GM19351 (cell line): ENCODE measurements around the gene WDPCP.

ENCODE experiments used
- ATAC-seq: cut with Tn5 transposase; IDR thresholded peaks from one replicate; pipeline ENCODE4 v1.9.1; 2021; ENCODE audit warnings: mild to moderate bottlenecking, moderate library complexity; ENCODE audit not compliant: unreplicated experiment

The WDPCP gene

DNA sequence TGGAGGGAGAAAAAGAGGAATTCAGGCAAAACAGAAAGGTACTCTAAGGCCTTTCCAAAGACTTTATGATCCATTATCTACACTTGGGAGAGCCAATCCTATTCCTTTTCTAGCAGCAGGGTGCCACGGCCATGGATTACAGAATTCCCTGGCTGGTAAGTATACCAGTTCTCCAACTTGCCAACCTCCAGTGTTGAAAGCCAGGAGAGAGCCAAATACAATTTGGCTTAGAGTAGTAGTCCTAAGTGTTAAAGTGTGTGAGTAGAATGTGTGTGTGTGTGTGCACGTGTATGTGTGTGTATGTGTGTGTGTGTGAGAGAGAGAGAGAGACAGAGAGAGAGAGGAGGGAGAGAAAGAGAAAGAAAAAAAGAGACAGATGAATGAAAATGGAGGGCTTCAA is 43.3 kb downstream of the WDPCP start:
- ATAC-seq = no peak

DNA sequence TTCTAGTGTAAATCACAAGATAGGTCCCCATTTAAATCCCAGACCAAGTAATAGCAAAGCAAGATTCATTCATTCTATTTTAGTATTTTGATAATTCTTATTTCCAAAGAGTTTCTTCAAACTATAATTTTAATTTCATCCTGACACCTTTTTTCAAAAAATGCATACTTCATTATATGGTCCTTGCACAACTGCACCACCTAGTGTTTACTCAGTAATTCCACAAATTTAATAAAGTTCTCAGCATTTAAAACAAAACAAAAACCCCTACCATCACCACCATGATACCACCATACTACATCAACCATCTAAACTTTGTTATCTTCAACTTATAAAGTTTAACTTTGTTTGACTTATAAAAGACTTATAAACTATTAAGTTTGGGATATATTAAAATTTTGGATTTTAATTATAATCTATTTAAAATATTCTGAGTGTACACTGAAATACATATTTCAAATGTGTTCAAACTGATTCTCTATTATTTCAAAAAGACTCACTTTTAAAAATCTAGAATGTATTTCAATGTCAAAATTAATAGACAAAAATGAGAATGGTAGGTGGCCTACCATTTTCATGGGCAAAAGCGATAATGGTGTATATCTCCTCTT is 44.2 kb downstream of the WDPCP start:
- ATAC-seq = no peak

DNA sequence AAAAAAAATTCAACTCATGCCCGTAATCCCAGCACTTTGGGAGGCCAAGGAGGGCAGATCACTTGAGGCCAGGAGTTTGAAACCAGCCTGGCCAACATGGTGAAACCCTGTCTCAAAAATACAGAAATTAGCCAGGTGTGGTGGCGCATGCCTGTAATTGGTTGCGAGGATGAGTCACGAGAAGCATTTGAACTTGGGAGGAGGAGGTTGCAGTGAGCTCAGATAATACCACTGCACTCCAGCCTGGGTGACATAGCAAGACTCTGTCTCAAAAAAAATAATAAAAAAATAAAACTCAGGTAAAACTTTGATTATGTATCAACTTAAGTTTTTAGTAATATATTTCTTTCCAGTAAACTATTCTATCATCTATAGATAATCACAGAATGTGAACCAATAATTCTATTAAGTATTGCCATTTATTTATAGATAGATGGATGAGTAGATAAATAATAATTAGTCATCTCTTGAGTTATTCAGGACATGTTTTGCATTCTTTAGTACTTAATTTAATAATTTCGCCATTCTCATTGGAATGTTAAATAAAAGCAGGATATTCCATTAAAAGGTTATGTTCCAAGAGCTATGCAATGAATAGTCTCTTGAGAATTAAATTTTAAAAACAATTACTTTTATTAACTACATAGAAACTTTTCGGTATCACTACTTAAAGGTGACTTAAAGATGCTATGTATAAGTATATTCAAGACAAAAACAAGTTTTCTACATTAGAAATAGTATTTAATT is 48.7 kb downstream of the WDPCP start:
- ATAC-seq = no peak

DNA sequence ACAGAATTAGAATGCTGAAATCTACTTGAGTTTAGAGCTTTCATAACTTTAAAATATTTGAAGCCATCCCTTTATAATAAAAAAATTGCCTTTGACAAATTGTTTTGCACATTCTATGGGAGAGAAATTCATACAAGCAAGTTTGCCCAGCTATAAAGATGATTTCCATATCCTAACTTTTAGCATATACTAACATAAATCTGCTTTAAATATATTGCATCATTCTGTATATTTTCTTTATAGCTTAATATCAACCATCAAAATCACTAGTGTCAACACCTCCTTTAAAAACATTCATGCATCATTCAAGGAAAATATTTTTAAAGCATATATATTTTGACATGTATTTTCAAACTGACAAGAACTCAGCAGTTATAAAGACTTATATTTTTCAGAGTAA is 49.9 kb downstream of the WDPCP start:
- no peak for ATAC-seq

DNA sequence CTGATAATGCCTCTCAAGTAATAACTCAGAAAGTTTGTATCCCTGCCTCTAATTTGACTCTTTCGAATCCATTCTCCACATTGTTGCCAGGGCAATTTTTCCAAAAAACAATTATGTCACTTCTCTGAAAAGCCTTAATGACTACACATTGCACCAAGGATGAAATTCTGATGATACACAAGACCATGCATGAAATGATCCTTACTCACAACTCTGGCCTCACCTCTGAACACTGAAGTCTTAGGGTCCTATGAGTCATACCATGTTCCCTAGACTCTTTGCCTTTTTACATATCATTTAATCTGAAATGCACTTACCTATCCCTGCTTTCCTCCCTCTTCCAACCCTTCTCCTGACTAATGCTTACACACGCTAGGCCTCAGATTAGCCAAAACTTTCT is 51.0 kb downstream of the WDPCP start:
- no peak for ATAC-seq

DNA sequence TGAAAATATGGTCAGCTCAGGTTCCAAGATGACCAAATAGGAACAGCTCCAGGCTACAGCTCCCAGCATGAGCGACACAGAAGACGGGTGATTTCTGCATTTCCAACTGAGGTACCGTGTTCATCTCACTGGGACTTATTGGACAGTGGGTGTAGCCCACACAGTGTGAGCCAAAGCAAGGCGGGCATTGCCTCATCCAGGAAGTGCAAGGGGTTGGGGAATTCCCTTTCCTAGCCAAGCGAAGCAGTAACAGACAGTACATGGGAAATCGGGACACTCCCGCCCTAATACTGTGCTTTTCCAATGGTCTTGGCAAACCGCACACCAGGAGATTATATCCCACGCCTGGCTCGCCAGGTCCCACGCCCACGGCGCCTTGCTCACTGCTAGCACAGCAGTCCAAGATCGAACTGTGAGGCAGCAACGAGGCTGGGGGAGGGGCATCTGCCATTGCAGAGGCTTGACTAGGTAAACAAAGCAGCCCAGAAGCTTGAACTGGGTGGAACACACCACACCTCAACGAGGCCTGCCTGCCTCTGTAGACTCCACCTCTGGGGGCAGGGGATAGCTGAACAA is 57.5 kb downstream of the WDPCP start:
- ATAC-seq = no peak

DNA sequence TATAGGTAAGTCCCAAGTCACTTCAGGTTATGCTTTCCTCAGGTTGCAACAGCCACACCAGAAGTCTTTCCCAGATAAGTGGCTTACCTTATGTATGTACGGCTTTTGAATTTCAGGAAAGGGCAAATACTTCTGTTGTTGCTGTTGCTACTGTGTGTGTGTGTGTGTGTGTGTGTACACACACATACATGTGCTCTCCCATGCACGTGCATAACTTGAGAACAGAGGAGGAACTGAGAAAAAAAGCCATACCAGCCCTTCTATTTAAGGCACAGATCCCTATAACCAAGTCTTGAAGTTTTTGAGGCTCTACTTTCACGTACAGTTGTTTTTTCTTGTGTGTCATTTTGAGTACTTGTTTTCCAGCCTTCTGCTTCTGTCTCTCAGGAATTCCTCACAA is 62.4 kb downstream of the WDPCP start:
- no peak for ATAC-seq

DNA sequence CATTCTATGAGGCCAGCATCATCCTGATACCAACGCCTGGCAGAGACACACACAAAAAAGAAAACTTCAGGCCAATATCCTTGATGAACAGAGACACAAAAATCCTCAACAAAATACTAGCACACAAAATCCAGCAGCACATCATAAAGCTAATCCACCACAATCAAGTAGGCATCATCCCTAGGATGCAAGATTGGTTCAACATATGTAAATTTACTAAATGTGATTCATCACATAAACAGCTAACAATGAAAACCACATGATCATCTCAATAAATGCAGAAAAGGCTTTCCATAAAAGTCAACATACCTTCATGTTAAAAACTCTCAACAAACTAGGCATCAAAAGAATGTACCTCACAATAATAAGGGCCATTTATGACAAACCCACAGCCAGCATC is 65.3 kb downstream of the WDPCP start:
- ATAC-seq = no peak

DNA sequence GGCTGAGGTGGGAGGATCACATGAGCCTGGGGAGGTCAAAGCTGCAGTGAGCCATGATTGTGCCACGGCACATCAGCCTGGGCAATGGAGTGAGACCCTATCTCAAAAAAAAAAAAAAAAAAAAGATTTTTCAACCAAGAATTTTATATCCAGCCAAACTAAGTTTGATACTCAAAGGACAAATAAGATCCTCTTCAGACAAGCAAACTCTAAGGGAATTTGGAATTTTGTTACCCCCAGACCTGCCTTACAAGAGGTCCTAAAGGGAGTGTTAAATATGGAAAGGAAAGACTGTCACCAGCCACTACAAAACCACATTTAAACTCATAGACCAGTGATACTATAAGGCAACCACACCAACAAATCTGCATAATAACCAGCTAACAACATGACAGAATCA is 67.5 kb downstream of the WDPCP start:
- no peak for ATAC-seq

DNA sequence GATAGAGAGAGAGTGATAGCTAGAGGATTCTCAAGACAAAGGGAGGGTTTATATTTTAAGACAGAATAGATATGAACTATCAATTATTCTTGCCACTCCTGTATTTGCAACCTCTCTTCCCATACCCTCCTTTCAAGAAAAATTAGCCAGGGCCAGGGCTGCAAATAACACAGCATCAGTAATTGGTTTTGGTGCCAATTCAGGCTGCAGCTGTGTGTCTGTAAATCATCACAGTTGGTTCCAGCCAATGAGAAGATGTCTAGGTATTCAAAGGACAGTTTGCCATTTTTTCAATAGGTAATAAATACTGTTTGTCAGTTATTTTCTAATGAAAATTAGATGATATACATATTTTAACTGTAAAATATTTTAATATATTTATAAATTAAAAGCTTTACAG is 73.5 kb downstream of the WDPCP start:
- ATAC-seq = no peak

DNA sequence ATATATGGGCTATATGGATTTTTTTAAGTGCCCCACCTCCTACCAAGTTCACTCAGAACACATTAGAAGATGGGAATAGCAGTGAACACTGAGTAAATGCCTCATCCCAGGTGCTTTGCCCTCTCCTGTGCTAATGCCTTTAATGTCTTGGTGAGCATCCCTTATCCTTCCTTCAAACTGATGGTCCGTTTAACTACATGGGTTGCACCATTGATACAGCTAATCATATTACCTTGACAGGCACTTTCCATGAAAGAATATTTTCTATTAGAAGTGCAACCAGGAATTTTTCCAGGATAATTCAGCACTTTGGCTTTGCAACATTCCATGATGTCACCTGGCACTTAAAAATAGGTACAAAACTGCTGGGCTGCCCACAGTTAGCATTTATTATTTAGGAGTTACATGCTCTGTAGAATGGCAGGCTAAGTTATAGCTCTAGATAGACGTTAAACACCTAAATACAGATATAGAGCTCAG is 74.0 kb downstream of the WDPCP start:
- ATAC-seq = no peak

DNA sequence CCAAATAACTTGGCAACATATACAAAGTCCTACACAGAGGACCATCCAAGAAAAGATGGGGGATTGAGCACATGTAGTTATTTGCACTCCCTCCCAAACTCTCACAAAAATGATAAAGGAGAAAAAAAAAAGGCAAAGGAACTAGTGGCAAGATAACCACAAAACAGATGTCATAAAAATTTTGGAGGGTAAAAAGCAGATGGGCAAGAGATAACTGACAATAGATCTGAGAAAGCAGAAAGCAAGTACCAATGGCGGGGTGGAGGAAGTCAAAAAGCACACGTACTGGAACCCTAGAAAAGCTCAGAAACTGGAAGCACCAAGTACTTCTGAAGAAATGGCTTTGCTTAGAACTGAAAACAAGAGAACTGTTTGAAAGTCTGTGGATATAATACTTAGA is 82.0 kb downstream of the WDPCP start:
- no peak for ATAC-seq

DNA sequence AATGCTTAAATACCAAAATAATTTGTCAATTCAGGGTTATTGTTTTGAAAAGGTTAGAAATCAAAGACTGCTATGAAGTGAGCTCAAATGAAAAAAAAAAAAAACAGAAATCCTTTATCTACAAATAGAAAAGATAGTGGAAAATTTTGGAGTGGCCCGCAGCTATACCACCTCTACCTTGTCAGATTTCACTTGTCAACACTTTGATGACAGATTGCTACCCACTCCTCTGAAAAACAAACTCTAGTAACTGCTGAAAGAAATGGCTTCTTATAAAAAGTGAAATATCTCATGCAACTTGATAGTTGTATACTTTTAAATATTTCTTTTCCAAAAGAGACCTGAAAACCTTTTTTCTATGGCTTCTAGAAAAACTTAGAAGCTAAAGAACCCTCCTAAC is 84.5 kb downstream of the WDPCP start:
- ATAC-seq = no peak

DNA sequence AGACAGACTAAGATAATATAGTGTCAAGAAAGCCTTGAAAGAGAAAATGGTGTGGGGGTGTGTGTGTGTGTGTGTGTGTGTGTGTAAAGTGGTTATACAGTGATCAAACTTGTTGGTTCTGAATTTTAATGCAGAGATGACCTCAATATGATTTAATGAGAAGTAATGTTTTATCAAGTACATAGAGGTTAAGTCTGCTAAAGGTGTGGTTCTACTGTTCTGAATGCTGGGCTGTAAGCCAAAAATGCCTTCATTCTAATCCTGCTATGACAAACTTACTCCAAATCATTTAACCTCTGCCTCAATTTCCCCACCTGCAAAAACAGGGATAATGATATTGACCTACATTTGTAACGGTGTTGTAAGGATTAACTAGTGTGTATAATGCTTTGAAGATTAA is 87.9 kb downstream of the WDPCP start:
- no peak for ATAC-seq

DNA sequence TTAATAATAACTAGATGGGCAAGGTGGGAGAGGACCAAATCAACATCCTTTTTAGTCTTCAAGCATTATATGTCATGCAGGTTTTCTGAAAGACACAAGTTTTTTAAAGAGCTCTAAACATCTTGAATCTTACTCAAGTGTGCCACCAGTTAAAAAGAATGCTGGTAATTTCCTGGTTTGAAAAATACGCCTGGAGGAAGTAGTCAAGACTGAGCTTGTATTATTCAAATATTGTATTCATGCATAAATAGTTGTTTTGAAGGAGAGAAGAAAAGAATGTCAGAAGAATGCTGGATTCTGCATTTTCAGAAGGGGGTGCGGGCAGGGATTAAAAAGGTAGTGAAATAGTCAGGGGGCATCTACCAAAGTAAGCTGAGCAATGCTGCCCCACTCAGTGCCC is 90.7 kb downstream of the WDPCP start:
- no peak for ATAC-seq

DNA sequence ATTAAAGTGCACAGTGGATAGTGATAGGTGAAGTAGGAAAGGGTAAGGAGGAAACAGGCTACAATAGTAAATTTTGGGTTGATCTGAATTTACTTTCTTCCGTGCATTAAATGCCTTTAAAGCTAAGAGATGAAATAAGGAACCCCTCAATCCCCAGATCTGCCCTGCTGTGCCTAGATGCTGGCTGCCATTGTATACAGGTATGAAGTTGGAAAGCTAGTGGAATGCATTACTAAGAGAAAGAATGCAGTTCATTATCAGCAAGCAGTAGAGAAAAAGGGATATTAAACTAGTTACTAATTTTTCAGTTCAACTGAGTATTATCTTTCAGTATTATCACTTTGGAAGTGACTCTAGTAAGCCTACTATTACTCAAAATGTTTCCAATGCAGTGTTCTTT is 93.3 kb downstream of the WDPCP start:
- no peak for ATAC-seq

DNA sequence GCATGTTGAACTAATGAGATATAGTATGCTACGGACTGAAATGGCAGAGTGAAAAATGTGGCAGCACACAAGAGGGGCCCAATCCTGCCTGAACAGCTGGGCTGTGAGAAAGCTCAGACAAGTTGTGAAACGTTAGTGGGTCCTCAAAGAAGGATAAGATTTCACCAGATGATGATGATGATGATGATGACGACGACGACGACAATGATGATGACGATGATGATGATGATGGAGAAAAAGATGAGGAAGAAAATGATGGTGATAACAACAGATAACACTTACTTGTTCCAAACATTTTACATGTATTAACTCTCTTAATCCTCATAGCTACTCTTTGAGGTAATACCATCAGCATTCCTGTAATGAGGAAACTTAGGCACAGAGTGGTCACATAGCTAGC is 94.2 kb downstream of the WDPCP start:
- no peak for ATAC-seq

DNA sequence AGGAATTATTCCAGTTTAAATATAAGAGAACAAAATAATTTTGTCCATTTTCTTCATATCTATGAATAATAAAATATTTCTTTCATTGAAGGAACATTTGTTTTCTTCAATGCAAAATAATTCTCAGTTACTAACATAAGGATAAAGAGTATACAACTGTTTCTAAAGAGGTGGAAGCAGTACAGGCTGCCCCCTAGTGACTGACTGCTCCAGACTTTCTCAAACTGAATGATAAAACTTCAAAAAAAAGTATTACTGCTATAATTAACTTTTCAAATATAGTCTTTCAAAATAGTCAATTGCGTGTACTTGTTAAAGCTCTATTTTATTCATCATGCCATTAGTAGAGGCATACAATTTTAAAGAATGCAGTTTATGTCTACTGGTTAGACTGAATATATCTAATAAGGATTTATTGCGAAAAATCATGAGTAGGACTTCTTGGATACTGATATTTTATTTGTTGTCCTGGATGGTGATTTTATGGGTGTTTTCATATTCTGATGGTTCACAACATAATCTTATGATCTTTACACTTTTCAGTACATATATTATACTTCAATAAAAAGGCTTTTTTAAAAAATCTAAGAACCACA is 100.1 kb downstream of the WDPCP start:
- ATAC-seq = no peak

DNA sequence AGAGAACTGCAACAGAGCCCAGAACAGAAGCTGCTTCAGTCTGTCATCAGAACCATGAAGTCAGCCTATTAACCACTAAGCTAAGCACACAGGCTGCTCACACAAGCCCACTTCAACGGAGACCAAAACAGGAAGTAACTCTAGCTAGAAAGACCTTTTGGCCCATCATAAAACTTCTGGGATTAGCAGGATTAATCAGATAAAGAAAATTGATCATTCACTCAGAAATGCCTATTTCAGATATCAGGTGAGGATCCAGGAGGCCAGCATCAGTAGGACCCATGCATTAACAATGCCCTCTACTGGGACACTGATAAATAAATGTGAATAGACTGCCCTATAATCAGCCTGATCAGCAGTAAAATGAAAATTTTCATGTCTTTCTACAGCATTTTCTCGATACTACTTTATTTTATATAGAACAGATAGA is 101.4 kb downstream of the WDPCP start:
- ATAC-seq = no peak

DNA sequence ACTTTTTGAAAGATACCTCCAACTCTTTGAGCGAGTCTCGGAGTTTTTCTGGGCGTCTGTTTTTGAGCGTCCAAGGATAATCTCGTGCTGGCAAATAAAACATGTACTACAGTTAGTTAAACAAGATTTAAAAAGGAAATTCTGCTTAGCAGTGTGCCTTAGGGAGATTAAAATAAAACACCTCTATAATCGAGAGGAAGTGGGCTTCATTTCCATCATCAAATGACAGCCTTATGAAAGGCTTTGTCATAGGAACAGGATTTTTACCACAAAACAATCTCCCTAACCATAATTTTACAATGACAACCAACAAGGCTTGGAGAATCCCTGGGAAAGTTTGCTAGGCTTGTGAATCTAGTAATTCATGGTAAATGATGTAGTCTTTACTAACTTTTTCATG is 103.4 kb downstream of the WDPCP start:
- no peak for ATAC-seq

DNA sequence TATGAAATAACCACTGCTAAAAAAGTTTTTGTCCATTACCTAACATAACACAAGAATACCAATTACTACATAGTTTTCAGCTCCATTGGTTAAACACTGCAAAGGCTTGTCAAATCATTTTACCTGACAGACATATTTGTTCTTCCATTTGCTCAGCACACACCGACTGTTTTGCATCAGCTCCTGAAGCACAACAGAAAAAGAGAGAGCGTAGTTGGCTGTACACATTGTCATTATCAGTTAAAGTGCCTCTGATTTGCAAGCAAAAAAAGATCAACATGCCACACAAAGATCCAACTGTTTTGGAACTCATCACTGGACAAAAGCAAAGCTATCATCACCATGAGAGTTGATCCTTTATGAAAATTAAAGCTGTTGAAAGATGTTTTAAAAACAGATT is 103.8 kb downstream of the WDPCP start:
- ATAC-seq = no peak

DNA sequence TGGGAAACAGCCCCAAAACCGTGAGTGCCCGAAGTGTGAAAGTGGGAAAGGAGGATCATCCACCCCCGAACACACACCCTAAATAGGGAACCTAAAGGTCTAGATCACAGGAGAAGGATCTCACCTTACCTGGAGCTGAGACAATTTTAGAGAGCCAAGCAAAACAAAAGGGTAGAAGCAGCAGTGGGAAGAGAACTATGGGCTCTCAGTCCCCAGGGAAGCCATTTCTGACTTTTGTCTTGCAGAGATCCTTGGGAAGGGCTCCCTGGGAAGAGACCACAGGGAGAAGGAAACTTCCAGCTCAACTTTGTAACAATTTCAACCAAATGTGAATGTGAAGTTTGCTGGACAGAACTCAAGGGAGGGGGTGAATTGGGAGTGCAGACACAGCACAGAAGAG is 110.6 kb downstream of the WDPCP start:
- ATAC-seq = no peak
